Sciatic nerve (tissue), 2 donors: ENCODE data around the gene CFAP20. TPM values are rescaled to one million over a fixed set of nuclear protein-coding genes. Genes with fewer than 3 reads are reported as not detected.
"Not testable (repeated sequence)": the region's sequence is repeated elsewhere in the genome, so short reads cannot be mapped to it uniquely, and the experiment has no call there.

ENCODE experiments used
- ATAC-seq: fragments of 200-7000 bp; cut with Tn5 transposase; one replicate; pipeline ENCODE4 v1.9.1; 2020; ENCODE audit warnings: mild to moderate bottlenecking, moderate library complexity
- DNase-seq: peaks from one replicate; pipeline ENCODE4 v3.0.0-alpha.2; 2020; ENCODE audit warnings: low spot score
- intact Hi-C: fragments of 100-400 bp; cut with DNase I; formaldehyde crosslinking; loops from one replicate; pipeline ENCODE4 v1.14.2; 2022
- total RNA-seq: library from RNA; stranded (reverse); fragmentation: NEBNext Ultra II Directional; extraction: Animal tissue kit (Norgen Biotek cat#: 25700); gene quantifications from one replicate; pipeline ENCODE4 v1.2.1, GENCODE V29; 2021
- donor health status: DM: no; HTN: no; CAD: no.
- donor health status: DM: no; HTN: no; CAD: no.

Gene CFAP20
- total RNA-seq, 1 donor from 2014 or later = 27.2 TPM

GRCh38 chr16:58077796-58078195 is 51.4 kb downstream of the CFAP20 start:
- intact Hi-C loops = no loop called here
- ATAC-seq (no peak), DNase-seq (no peak)

GRCh38 chr16:58076514-58076913 is 52.7 kb downstream of the CFAP20 start:
- DNase-seq (no peak), ATAC-seq (no peak)
- intact Hi-C loops = no loop called here

- DNase-seq (no peak), ATAC-seq (no peak)
- intact Hi-C loops = no loop called here
Measured at GRCh38 chr16:58074657-58075056, 54.5 kb downstream of the CFAP20 start.

- DNase-seq, ATAC-seq, intact Hi-C loops: not testable (repeated sequence)
Measured at GRCh38 chr16:58073086-58073485, 56.1 kb downstream of the CFAP20 start.

GRCh38 chr16:58072134-58072533 is 57.0 kb downstream of the CFAP20 start:
- DNase-seq, ATAC-seq, intact Hi-C loops: not testable (repeated sequence)

- DNase-seq = no peak
- intact Hi-C loops = no loop called here
- no peak for ATAC-seq
Measured at GRCh38 chr16:58070585-58070984, 58.6 kb downstream of the CFAP20 start.

Other genes starting within 250 kb of the CFAP20 start
- gene CNGB1, start 158.3 kb downstream of the CFAP20 start, total RNA-seq = not detected
- gene ZNF319, start 128.7 kb downstream of the CFAP20 start, total RNA-seq = 10.0 TPM
- 25.9 TPM for gene USB1, start 128.0 kb downstream of the CFAP20 start, total RNA-seq
- 44.0 TPM for gene MMP15, start 103.6 kb downstream of the CFAP20 start, total RNA-seq
- 55.1 TPM for gene CSNK2A2, start 68.7 kb upstream of the CFAP20 start, total RNA-seq
- gene PRSS54, start 165.6 kb upstream of the CFAP20 start, total RNA-seq = not detected